Tibial artery (tissue), 4 donors: Measurements from ENCODE around the gene PCDH9.

Source experiments
- DNase-seq, 2 donors: peaks; one replicate each; pipeline ENCODE4 v3.0.0-alpha.2; 2019
- H3K27ac ChIP-seq, 2 donors: fragments of 200-600 bp; sonication (generic) in 1 of 2; 1 replicate in 1 of 2; 2 replicates in 1 of 2; pipeline ENCODE4 v1.5.1; 2018 to 2019; ENCODE audit warnings: mild to moderate bottlenecking in 1 of 2
- H3K27me3 ChIP-seq, 2 donors: fragments of 200-600 bp; sonication (generic) in 1 of 2; one replicate each; pipeline versions ENCODE4 v1.5.1 to v1.6.0; 2016 to 2019
- H3K36me3 ChIP-seq, 3 donors: fragments of 200-600 bp; sonication (generic) in 2 of 3; one replicate each; pipeline ENCODE4 v1.5.1; 2016 to 2019; ENCODE audit warnings: mild to moderate bottlenecking in 2 of 3
- H3K4me1 ChIP-seq, 4 donors: fragments of 200-600 bp; sonication (generic) in 2 of 4; 1 replicate in 3 of 4; 2 replicates in 1 of 4; pipeline ENCODE4 v1.5.1; 2016 to 2019
- H3K4me3 ChIP-seq, 2 donors: fragments of 200-600 bp; sonication (generic) in 1 of 2; 1 replicate in 1 of 2; 2 replicates in 1 of 2; pipeline ENCODE4 v1.5.1; 2018 to 2019; ENCODE audit warnings: mild to moderate bottlenecking in 2 of 2
- H3K9me3 ChIP-seq, 3 donors: fragments of 200-600 bp; sonication (generic) in 1 of 3; one replicate each; pipeline ENCODE4 v1.5.1; 2016 to 2019
- intact Hi-C: fragments of 100-400 bp; cut with DNase I; formaldehyde crosslinking; loops from one replicate; pipeline ENCODE4 v1.15.0; 2023; ENCODE audit warnings: low total_unique reads
- TF ChIP-seq, protein P1 (sequence below), 2 experiments: fragments of 200-600 bp in 1 of 2; fragments of 450-650 bp in 1 of 2; IDR thresholded peaks; one replicate each; pipeline ENCODE4 v1.5.1; 2017 to 2019; ENCODE audit warnings: antibody characterized with exemption in 2 of 2, mild to moderate bottlenecking in 1 of 2, moderate library complexity in 1 of 2

Gene PCDH9

DNA sequence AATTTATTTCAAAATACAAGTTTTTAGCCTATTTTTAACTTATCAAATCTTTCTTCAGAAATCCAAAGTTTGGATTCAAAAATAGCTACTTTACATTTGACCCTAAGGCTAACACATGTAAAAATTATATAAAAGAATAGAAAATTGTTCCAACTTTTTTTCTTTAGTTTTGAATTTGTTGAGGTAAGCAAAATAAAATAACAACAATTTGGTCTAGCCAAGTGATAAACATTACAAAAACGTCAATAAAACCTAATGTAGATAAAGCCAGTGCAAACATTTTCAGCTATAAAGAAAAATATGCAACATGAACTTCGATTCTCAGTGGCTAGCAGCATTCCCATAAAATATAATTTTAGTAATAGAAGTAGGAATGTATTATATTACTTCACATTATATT is 400.3 kb downstream of the PCDH9 start:
- TF ChIP-seq, protein P1, sequence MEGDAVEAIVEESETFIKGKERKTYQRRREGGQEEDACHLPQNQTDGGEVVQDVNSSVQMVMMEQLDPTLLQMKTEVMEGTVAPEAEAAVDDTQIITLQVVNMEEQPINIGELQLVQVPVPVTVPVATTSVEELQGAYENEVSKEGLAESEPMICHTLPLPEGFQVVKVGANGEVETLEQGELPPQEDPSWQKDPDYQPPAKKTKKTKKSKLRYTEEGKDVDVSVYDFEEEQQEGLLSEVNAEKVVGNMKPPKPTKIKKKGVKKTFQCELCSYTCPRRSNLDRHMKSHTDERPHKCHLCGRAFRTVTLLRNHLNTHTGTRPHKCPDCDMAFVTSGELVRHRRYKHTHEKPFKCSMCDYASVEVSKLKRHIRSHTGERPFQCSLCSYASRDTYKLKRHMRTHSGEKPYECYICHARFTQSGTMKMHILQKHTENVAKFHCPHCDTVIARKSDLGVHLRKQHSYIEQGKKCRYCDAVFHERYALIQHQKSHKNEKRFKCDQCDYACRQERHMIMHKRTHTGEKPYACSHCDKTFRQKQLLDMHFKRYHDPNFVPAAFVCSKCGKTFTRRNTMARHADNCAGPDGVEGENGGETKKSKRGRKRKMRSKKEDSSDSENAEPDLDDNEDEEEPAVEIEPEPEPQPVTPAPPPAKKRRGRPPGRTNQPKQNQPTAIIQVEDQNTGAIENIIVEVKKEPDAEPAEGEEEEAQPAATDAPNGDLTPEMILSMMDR (IDR thresholded peaks at IDR 0.05) = no peak

GRCh38 chr13:66826398-66826797 is 403.7 kb downstream of the PCDH9 start:
- Histone ChIP-seq H3K9me3 (no peaks in the 10 kb centered on the region), H3K4me1 (no peaks in the 10 kb centered on the region), H3K27me3 (no peaks in the 10 kb centered on the region), H3K4me3 (no peak overlapping the region), H3K36me3 (no peaks in the 10 kb centered on the region), H3K27ac (no peak overlapping the region)
- intact Hi-C loops = no loop called here
- DNase-seq = no peak
- TF ChIP-seq, protein P1 (IDR thresholded peaks at IDR 0.05) = no peak

More for the DNA sequence above, 400.3 kb downstream of the PCDH9 start:
- H3K4me3 ChIP-seq = no peak overlapping the region
- DNase-seq = no peak
- no peak overlapping the region for H3K27ac ChIP-seq
- no peaks in the 10 kb centered on the region for H3K4me1 ChIP-seq
- H3K27me3 ChIP-seq = no peaks in the 10 kb centered on the region
- H3K9me3 ChIP-seq = no peaks in the 10 kb centered on the region
- H3K36me3 ChIP-seq = no peaks in the 10 kb centered on the region
- intact Hi-C loops = no loop called here

GRCh38 chr13:66821551-66821950 is 408.6 kb downstream of the PCDH9 start:
- Histone ChIP-seq H3K4me1 (no peaks in the 10 kb centered on the region), H3K36me3 (no peaks in the 10 kb centered on the region), H3K27me3 (no peaks in the 10 kb centered on the region), H3K27ac (no peak overlapping the region), H3K9me3 (no peaks in the 10 kb centered on the region), H3K4me3 (no peak overlapping the region)
- TF ChIP-seq, protein P1 (IDR thresholded peaks at IDR 0.05) = no peak
- intact Hi-C loops = no loop called here
- DNase-seq = no peak

DNA sequence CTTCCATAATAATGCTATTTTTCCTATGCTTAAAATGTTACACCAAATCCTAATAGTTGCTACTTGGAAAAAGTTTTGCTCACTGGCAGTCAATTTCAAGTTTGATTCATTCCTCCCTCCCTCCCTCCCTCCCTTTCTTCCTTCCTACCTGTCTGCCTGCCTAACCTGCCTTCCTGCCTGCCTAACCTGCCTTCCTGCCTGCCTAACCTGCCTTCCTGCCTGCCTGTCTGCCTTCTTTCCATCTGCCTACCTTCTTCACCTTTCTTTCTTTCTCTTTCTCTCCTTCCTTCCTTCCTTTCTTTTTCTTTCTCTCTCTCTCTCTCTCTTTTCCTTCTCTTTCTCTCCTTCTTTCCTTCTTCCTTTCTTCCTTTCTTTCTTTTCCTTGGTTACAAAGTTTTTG is 418.7 kb downstream of the PCDH9 start:
- H3K4me3 ChIP-seq = no peak overlapping the region
- DNase-seq = no peak
- no peak overlapping the region for H3K27ac ChIP-seq
- intact Hi-C loops = no loop called here
- H3K36me3 ChIP-seq = no peaks in the 10 kb centered on the region
- TF ChIP-seq, protein P1 (IDR thresholded peaks at IDR 0.05) = no peak
- H3K4me1 ChIP-seq = no peaks in the 10 kb centered on the region
- no peaks in the 10 kb centered on the region for H3K9me3 ChIP-seq
- H3K27me3 ChIP-seq = no peaks in the 10 kb centered on the region

DNA sequence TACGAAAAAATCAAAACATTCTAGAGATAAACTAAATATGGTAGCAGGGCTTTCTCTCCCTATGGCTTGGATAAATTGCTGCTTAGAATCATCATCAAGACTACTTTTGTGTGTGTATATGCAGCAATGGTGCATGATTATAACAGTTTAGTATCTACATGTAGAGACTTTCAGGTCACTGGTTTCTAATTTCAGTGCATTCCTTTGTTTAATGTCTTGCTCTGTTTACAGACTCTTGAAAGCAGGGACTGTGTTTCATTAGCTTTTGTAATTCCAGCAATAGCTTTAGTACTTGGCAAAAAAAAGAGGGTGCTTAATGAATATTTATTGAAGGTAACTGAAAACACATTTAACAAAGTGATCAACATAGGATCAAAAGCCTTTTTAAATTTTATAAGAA is 420.7 kb downstream of the PCDH9 start:
- Histone ChIP-seq H3K4me3 (no peak overlapping the region), H3K4me1 (peaks cover 0 to 4% (median 0%) of the 10 kb centered on the region in 4 donors), H3K9me3 (no peaks in the 10 kb centered on the region), H3K27me3 (no peaks in the 10 kb centered on the region), H3K36me3 (no peaks in the 10 kb centered on the region), H3K27ac (no peak overlapping the region)
- intact Hi-C loops = no loop called here
- no peak for DNase-seq
- TF ChIP-seq, protein P1 (IDR thresholded peaks at IDR 0.05) = no peak

- intact Hi-C loops = no loop called here
- DNase-seq = no peak
Observed at GRCh38 chr13:66807251-66807650, 422.9 kb downstream of the PCDH9 start.

More at GRCh38 chr13:66807251-66807650, 422.9 kb downstream of the PCDH9 start:
- Histone ChIP-seq H3K9me3 (no peaks in the 10 kb centered on the region), H3K4me1 (peaks cover 0 to 4% (median 0%) of the 10 kb centered on the region in 4 donors), H3K4me3 (no peak overlapping the region), H3K27me3 (no peaks in the 10 kb centered on the region), H3K27ac (no peak overlapping the region), H3K36me3 (no peaks in the 10 kb centered on the region)
- TF ChIP-seq, protein P1 (IDR thresholded peaks at IDR 0.05) = no peak
